K562 treated with DMSO at 1 percent for 12 hours (cell line): ENCODE results near the gene CST9. TPM values are rescaled to one million over a fixed set of nuclear protein-coding genes. Genes with fewer than 3 reads are reported as not detected.

Source experiments
- total RNA-seq: library from RNA; unstranded; fragments of 300-600 nt; gene quantifications from 2 replicates; pipeline ENCODE4 v1.2.3, GENCODE V29; 2022; ENCODE audit not compliant: insufficient read depth

Gene CST9
- not detected in 2 replicates for total RNA-seq

GRCh38 chr20:23605867-23606651 lies at the start of gene CST9:
CST9 (minus strand) TSS chr20:23605917; CDS start chr20:23605864, 53 bp downstream.

GRCh38 chr20:23637282-23638221 lies 31.8 kb upstream of the CST9 start, which contains the start of gene CST3:
CST3 (minus strand) TSS chr20:23637955; CDS start chr20:23637862, 93 bp downstream.

GRCh38 chr20:23568320-23568970 lies 37.3 kb downstream of the CST9 start, which contains the start of gene CST9L:
CST9L (minus strand) TSS chr20:23568484; CDS start chr20:23568450, 34 bp downstream.

Other genes with a start within 250 kb of the CST9 start
- 6.3 and 10.9 TPM in 2 replicates for gene GZF1, start 243.7 kb downstream of the CST9 start, total RNA-seq
- 0.75 and 3.5 TPM in 2 replicates for gene NAPB, start 184.4 kb downstream of the CST9 start, total RNA-seq
- gene CSTL1, start 166.2 kb downstream of the CST9 start, total RNA-seq = not detected in 2 replicates
- gene CST11, start 153.0 kb downstream of the CST9 start, total RNA-seq = not detected in 2 replicates
- not detected in 2 replicates for gene CST8, start 114.8 kb downstream of the CST9 start, total RNA-seq
- not detected in 2 replicates for gene CST9L, start 37.4 kb downstream of the CST9 start, total RNA-seq
- gene CST3, start 32.0 kb upstream of the CST9 start, total RNA-seq = 316 and 413 TPM in 2 replicates
- not detected in 2 replicates for gene CST4, start 83.1 kb upstream of the CST9 start, total RNA-seq
- not detected in 2 replicates for gene CST1, start 145.0 kb upstream of the CST9 start, total RNA-seq
- not detected in 2 replicates for gene CST2, start 220.8 kb upstream of the CST9 start, total RNA-seq